HG03045 (cell line): Measurements from ENCODE around the gene ARID1B.
"Not testable (repeated sequence)": the region's sequence is repeated elsewhere in the genome, so short reads cannot be mapped to it uniquely, and the experiment has no call there.

ENCODE experiments used
- ATAC-seq: cut with Tn5 transposase; IDR thresholded peaks from one replicate; pipeline ENCODE4 v1.9.1; 2021; ENCODE audit warnings: mild to moderate bottlenecking, moderate library complexity; ENCODE audit not compliant: unreplicated experiment

ARID1B gene

DNA sequence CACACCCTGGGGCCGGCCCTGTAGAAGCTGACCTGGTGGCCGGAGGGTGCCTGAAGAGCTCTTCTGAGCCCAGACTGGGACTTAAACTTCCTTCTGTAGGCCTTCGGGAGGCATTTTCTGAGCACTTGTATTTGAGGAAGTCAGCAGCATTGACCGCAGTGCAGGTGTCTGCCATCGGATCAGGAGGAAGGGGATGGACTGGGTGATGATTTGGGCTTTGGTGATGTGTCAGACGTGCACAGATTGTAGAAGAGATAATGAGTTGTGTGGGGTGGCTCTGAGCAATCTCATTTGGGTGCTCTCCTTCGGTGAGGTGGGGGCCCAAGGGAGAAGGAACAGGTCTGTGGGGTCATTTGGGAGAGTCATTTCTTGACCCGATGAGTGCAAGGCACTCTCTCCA, 150.9 kb downstream of the ARID1B start:
- ATAC-seq, result no peak

DNA sequence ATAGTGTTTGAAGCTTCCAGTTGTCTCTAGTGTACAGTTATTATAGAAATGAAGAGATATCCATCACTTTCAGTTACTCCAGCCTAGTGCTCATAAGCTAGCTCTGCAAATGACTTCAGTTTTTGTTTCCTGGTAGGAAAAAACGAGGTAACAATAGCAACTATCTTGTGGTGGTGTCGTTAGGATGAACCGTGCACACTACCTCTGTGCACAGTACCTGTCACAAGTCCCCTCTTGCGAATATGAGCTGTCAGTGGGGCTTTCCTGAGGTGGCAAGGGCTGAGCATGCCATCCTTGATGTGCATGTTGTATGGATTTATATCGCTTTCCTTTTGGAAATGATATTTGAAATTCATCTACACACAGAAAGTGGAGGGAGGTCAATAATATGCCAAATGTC, 151.8 kb downstream of the ARID1B start:
- no peak for ATAC-seq

DNA sequence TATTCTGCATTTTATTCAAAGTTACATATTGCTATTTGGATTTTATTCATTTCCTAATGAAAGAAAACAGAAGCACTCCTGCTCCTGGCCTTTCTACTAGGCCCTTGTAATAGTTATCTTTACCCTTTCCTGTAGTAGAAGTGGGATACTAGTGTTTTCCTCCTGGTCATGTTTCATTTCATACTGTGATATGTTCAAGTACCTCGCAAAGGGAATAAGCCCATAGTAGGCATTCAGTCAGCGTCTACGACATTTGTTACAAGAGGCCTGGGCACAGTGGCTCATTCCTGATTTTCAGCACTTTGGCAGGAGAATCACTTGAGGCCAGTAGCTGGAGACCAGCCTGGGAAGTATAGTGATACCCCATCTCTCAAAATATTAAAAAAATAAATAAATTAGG, 154.1 kb downstream of the ARID1B start:
- ATAC-seq, result no peak

DNA sequence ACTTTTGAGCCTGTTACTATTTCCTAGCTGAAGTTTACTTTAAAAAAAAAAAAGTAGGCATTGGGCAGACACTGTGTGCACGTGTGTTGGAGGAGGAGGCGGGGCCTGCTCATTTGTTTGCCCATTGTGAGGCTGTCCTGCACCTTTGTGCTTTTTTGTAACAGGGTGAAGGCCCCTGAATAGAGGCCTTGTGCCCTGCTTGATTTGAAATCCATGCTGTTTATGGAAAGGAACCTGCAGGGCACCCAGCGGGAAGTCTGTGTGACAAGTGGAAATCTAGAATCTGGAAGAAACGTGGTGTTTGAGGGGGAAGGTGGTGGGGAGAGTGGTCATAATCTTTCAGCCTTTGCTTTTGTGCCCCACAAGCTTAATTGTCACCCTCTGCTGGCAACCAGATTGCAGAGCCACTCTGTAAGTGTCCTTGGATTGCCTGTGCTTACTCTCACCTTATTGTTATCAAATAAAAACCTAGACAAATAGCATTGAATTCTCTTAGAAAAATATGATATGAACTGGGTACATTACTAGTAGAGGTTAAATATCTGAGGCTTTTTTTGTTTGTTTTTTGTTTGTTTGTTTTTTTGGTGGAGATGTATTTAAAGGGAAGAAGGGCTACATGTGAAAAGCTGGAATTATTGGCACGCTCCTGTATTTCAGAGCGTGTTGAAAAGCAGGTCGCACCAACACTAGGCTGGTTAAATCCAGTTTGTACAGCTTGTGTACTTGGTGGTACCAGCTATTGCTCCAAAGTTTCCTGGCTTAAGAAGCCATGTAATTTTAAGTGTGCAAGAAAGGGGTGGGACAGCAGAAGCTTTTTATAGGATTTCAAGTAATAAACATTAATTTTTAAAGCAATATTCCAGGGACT, 156.3 kb downstream of the ARID1B start:
- ATAC-seq, result no peak

DNA sequence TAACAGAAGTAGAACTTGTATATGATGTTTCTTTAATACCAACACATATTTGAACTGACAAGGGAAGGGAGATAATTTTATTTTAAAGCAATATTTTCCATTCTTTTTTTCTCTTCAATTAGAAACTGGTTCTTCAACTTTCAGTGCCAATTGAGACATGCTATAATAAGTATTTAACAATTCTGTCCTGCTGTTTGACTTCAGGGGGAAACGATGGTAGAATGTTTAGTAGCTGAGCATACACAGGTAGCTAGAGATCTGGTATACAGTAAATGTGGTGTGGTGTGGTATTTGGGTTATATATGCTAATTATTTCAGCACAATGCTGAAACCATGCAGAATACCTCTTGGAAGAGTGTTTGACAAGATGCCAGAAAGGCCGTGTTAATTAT, 156.9 kb downstream of the ARID1B start:
- no peak for ATAC-seq

DNA sequence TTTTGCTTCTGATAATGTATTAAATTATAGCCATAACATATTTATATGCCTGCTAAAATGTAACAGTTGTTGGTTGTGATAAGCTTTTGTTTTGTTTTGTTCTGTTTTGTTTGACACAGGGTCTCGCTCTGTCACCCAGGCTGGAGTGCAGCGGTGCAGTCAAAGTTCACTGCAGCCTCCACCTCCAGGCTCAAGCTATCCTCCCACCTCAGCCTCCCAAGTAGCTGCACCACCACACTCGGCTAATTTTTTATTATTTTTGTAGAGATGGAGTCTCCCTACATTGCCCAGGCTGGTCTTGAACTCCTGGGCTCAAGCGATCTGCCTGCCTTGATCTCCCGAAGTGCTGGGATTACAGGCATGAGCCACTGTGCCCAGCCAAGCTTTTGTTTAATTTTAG, 157.8 kb downstream of the ARID1B start:
- ATAC-seq, result no peak

DNA sequence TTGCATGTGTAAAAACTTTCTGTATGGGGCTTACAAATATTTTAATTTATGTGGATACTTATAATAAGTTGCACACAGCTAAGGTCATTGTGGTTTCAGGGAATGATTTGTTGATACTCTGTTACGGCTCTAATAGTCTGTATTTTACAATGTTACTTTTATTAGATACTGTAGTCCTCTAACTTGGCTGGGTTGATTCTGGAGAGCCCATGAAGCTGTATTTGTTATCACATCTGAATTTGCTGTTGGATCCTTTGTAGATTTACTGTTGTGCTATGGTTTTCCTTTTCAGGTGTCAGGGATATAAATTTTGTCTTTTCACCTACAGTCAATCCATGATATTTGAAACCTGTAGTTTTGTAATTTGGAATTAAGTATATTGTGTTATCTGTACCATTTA, 161.0 kb downstream of the ARID1B start:
- no peak for ATAC-seq

DNA sequence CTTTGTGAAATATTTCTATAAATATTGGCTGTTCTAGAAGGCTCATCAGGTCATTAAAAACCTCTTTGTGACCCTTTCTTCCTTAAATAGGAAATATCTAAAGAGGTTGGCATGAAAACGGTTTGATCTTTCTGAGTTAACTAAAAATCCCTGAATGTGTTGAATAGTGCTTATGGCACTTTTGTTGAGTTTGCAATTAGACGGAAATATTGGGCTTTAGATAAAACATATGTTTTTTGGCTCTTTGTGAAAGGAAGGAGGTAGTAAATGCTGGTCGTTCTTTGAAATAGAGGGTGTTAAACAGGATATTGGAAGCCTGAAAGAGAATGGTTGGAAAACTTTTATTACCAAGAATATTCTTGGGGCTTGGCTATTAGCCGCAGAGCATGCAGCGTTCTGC, 163.0 kb downstream of the ARID1B start:
- no peak for ATAC-seq

DNA sequence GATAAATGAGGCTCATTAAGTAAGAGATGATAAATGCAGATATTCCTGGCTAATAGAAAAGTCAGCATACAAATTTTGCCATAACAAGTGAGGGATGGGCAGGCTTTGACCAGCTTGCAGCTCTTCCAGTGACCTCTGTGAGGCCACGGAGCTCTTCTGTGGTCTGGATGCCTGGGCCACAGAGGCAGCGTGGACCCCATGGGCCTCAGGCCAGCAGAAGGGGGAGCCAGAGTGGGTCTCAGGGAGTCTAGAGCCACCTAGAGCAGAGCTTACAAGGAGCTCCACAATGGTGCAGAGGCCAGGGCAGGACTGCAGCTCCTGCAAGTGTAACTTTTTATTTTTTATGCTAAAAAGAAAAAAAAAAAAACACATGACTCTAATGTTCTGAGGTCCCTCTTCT, 165.1 kb downstream of the ARID1B start:
- no peak for ATAC-seq

DNA sequence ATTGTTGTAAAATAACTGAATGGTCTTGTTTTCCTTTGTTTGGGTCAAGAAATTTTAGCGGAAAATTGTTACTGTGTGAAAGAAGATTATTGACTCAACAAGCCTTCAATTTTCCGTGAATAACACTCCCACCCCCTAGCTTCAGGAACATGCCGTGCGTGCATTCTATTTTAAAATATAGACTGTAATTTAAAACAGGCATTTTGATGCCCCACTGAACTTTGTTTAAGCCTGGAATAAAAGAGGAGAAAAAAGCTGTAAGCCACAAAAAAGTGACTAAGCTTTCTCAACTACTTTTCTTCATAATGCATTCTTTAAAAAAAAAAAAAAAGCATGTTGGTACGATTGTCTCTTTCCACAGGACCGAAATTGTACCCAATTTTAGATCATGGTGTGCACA, 166.0 kb downstream of the ARID1B start:
- no peak for ATAC-seq

DNA sequence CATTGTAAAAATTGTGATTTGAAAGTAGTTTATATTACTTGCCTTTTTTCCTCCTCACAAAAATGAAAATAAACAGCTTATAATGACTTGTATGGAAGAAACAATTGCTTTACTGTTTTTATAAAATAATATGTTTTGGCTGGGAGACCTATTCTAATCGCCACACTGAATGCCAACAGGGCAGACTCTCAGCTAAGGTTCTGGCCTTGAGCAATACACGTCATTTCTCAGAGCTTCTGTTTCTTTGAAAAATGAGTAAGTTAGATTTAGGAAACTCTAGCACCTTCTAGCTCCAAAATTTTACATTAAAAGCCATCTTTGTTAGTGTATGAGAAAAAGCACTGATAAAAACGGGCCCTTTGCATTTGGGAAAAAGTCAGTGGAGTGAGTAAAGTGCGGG, 166.6 kb downstream of the ARID1B start:
- ATAC-seq, result no peak

DNA sequence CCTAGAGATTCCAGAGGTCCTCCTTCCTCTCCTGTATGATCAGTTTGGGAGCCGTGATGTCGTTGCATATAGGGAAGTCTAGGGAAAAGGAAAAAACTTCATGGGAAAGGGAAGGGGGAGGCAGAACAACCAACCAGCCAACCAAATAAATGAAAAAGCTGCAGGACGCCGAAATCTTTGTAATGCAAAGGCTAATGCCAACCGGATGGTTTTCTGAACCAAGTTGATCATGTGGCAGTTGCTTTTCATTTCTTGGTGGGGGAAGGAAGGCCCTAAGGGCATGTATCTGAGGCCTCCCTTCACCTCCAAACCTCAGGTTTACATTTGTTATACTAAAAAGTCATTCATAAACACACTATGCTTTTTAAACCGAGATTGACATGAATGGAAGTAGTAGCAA, 167.2 kb downstream of the ARID1B start:
- ATAC-seq, result no peak

DNA sequence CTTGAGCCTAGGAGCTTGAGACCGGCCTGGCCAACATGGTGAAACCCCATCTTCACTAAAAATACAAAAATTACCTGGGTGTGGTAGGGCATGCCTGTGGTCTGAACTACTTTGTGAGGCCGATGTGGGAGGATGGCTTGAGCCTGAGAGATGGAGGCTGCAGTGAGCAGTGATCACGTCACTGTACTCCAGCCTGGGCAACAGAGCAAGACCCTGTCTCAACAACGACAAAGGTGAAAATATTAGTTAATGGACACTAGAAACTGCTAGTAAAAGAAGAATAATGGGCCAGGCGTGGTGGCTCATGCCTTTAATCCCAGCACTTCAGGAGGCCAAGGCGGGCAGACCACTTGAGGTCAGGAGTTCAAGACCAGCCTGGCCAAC, 168.6 kb downstream of the ARID1B start:
- not testable (repeated sequence) for ATAC-seq

DNA sequence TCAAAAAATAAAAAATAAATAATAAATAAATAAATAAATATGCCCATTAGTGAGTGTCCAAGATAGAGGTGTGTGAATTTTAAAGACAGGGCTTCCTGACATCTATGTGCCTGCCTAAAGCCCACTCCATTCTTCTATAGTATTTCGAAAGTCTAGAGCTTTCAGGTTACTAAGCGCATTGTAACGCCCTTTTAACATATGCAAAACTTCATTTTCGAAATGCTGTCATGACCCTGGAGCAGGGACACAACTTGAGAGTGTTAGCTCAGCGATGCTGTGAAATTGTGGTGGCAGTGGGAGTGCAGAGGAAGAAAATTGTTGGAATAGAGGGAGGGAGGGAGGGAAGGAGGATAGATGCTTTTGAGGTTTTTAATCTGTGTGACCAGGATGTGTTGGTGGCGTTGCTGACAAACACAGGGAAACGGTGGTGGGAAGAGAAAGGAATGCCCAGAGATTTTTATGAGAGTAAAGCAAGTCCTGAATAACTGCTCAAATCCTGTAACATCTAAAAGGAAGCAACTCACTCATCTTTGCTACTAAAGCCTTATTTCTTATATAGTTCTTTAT, 169.3 kb downstream of the ARID1B start:
- no peak for ATAC-seq

DNA sequence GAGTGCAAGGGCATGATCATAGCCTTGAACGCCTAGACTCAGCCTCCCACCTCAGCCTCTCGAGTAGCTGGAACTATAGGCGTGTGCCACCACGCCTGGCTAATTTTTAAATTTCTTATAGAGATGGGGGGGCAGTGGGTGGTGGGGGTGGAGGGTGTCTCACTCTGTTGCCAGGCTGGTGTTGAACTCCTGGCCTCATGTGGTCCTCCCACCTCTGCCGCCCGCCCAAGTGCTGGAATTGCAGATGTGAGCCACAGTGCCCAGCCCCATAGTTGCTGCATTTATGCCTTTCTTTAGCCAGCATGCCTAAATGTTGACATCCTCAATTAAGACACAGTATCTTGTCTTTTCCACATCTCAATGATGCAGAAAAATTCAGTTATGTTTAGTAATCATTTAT, 171.1 kb downstream of the ARID1B start:
- ATAC-seq, result no peak

DNA sequence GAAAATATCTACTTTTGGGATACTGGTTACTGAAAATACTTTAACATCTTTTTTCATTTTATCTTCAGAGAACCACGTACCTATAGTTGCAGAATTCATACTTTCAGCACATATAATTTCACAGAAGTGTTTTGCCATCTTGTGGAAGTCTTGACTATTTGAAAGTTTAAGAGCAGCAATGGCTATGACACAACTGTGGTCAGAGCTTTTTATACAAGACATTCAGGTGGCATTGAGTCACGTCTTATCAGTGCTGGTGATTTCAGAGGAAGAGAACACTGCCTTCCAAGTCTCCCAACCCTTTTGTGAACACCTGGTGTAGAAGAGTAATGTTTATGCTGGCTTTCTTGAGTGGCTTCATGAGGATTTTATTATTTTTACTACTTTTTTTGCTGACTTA, 171.6 kb downstream of the ARID1B start:
- ATAC-seq, result no peak

DNA sequence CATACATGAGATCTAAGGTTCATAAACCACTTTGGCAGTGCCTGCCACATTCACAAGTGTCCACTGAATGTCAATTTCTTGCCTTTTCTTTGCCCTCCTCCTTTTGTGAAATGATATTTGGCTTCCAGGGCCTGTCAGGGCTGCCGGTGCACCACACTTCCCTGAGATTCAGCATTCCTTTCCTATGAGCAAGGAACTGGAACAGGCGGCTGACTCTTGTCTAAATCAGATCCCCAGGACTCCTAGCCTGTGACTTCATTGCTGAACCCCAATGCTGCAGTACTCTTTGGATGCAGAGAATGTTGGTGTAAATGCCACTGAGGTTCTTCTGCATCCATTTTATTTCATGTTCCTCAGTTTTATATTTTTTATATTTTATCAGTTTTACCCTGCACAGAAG, 172.2 kb downstream of the ARID1B start:
- ATAC-seq, result no peak

DNA sequence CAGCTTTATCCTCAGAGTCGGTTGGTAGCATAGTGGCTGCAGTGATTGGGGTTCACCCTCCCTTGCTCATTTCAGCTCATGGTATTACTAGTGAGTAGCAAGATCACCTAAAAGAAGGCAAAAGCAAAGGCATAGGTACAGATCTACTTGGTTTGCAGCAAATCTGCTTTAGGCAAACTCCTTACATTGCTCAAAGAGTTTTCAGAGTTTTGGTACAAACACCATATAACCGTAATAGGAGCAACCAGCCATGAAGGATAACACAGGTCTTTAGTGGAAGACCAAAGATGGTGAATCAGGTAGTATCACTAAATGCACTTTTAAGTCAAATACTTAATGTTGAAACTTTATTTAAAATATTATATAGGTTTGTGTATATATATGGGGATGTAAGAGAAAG, 172.9 kb downstream of the ARID1B start:
- no peak for ATAC-seq

DNA sequence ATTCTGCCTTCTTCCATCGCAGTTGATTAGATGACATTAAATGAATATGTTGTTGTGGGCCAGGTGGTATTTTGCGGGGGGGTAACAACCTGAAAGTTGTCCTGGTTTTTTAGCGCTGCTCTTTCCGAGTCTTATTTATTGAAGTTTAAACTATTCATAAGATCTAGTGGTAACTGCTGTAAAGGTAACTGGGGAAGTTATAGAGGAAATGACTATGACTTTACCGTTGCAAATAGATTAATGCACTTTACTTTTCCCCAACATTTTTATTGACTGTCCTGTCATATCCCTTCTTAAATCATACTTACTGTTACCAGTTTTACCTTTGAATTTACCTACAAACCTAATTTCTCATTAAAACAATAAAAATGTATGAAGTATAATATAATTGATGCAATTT, 173.4 kb downstream of the ARID1B start:
- no peak for ATAC-seq

DNA sequence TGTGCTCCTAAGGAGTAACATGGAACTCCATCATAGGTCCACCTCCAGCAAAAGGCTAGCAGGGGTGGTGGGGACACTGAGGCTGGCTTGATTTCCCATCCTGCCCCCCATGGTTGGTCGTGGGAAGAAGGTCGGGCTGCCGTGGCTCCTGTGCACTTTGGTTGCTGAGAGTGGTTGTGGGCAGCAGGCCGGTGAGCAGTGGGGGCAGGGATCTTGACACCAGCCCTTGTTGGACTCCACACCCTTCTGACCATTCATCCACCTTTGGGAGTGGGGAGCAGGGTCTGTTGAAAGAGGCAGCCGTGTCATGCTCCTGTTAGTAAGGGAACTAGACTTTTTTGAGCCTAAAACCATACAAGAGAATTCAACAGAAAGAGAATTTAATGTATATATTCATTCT, 175.2 kb downstream of the ARID1B start:
- no peak for ATAC-seq

DNA sequence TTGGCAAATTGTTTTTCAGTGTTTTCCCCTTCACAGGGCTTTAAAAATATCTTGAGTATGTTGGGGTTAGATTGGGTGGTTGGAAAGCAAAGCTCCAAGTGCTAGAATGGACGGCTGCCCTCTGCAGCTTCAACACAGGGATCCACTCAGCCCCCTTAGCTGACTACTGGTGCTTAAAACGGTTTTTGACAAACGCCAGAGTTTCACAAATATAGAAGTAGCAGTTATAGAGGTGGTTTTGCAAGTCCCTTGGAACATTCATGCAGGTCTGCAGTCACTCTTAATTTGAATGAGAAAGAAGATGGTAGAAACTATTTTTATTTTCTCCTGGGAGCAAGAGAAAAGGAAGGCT, 175.9 kb downstream of the ARID1B start:
- no peak for ATAC-seq

DNA sequence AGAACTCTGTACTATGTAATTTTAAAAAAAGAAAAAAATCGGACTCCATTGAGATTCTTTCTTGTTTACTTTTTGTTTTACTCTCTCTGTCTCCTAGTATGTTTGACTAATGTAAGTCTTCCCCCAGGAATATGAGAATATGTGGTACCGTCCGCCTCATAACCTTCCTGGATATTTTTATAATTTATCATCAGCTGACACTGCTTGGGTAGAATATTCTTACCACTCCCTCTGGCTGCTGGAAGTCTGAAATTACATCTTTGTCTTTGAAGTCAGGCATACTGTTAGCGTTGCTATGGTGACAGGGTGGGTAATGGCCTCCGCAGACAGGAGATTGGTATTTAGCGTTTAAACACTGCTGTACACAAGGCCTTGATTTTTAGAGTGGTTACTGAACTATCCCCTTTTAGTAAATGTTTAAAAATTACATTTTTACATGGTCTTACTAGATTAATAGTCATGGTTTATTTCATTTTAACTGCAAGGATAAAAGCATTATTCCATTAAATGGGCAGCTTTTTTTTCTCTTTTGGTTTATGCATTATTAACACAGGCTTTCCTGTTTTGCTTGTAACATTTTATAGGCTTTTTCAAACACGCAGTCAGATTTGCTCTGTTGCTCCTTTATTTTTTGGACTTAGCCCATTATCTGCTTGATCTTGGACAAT, 176.4 kb downstream of the ARID1B start:
- ATAC-seq, result no peak
